ENCODE results near the gene AVEN.

AVEN gene

GRCh38 chr15:33985751-33986150 lies 53.3 kb downstream of the AVEN start:
- no peak for DNase-seq (ENCODE audit: low read depth in 2 of 2)

GRCh38 chr15:33985287-33985686 lies 53.7 kb downstream of the AVEN start:
- DNase-seq (ENCODE audit: low read depth in 2 of 2), result no peak

GRCh38 chr15:33982516-33982915 lies 56.5 kb downstream of the AVEN start:
- DNase-seq (ENCODE audit: low read depth in 2 of 2), result no peak

GRCh38 chr15:33980159-33980558 lies 58.8 kb downstream of the AVEN start:
- no peak for DNase-seq (ENCODE audit: low read depth in 2 of 2)

GRCh38 chr15:33975022-33975565 lies 63.9 kb downstream of the AVEN start:
- no peak for DNase-seq (ENCODE audit: low read depth in 2 of 2)

- no peak for DNase-seq (ENCODE audit: low read depth in 2 of 2)
These were observed 67.2 kb downstream of the AVEN start for GRCh38 chr15:33971811-33972210.

GRCh38 chr15:33968821-33969220 lies 70.2 kb downstream of the AVEN start:
- DNase-seq (ENCODE audit: low read depth in 2 of 2), result no peak

- no peak for DNase-seq (ENCODE audit: low read depth in 2 of 2)
These were observed 70.8 kb downstream of the AVEN start, which contains the start of gene CHRM5 for GRCh38 chr15:33968224-33968623. TSS of gene CHRM5 (plus strand) at chr15:33968497. CDS start at chr15:34062718, 94,221 bp downstream.

GRCh38 chr15:33964665-33965040 lies 74.4 kb downstream of the AVEN start:
- DNase-seq (ENCODE audit: low read depth in 2 of 2), result no peak

GRCh38 chr15:33963831-33964664 lies 75.0 kb downstream of the AVEN start:
- DNase-seq (ENCODE audit: low read depth in 2 of 2), result no peak

GRCh38 chr15:33960549-33960935 lies 78.5 kb downstream of the AVEN start:
- DNase-seq (ENCODE audit: low read depth in 2 of 2), result no peak

- DNase-seq (ENCODE audit: low read depth in 2 of 2), result no peak
These were observed 79.0 kb downstream of the AVEN start for GRCh38 chr15:33959844-33960548.

GRCh38 chr15:33956397-33956796 lies 82.6 kb downstream of the AVEN start:
- no peak for DNase-seq (ENCODE audit: low read depth in 2 of 2)

- no peak for DNase-seq (ENCODE audit: low read depth in 2 of 2)
These were observed 83.1 kb downstream of the AVEN start for GRCh38 chr15:33955945-33956344.

GRCh38 chr15:33946152-33946551 lies 92.9 kb downstream of the AVEN start:
- DNase-seq (ENCODE audit: low read depth in 2 of 2), result no peak

- no peak for DNase-seq (ENCODE audit: low read depth in 2 of 2)
These were observed 97.5 kb downstream of the AVEN start for GRCh38 chr15:33941279-33942063.

- DNase-seq (ENCODE audit: low read depth in 2 of 2), result no peak
These were observed 104.1 kb downstream of the AVEN start for GRCh38 chr15:33934921-33935320.

GRCh38 chr15:33934396-33934795 lies 104.6 kb downstream of the AVEN start:
- DNase-seq (ENCODE audit: low read depth in 2 of 2), result no peak

- no peak for DNase-seq (ENCODE audit: low read depth in 2 of 2)
These were observed 106.3 kb downstream of the AVEN start for GRCh38 chr15:33932734-33933133.

- no peak for DNase-seq (ENCODE audit: low read depth in 2 of 2)
These were observed 112.7 kb downstream of the AVEN start for GRCh38 chr15:33926260-33926659.

GRCh38 chr15:33923446-33923845 lies 115.6 kb downstream of the AVEN start:
- DNase-seq (ENCODE audit: low read depth in 2 of 2), result no peak

Measured in stimulated activated CD8-positive, alpha-beta memory T cell treated with anti-CD3 and anti-CD28 coated beads, Interleukin-7, amount 100 ng/mL, for 1 hour (primary cell).